Stimulated activated CD4-positive, alpha-beta T cell treated with anti-CD3 and anti-CD28 coated beads, Interleukin-2, amount 100 ng/mL, for 48 hours (primary cell): ENCODE measurements around the gene DMGDH.
A peak's percentile ranks its signal among the peaks of the same experiment; 100 is the strongest.

ENCODE experiments used
- DNase-seq, 2 donors: peaks; one replicate each; pipeline ENCODE4 v3.0.0-alpha.2; 2020

Gene DMGDH

GRCh38 chr5:79062436-79062835, 7.0 kb downstream of the DMGDH start:
- no peak for DNase-seq

- DNase-seq = no peak
These were observed 9.8 kb downstream of the DMGDH start for GRCh38 chr5:79059674-79060073.

GRCh38 chr5:79056847-79057246, 12.6 kb downstream of the DMGDH start:
- no peak for DNase-seq

- DNase-seq = no peak
These were observed 14.5 kb downstream of the DMGDH start for GRCh38 chr5:79055017-79055416.

- no peak for DNase-seq
These were observed 16.2 kb downstream of the DMGDH start for GRCh38 chr5:79053321-79053720.

GRCh38 chr5:79050498-79050897, 19.0 kb downstream of the DMGDH start:
- DNase-seq = no peak

GRCh38 chr5:79048437-79048836, 21.0 kb downstream of the DMGDH start:
- DNase-seq = no peak

GRCh38 chr5:79047199-79047598, 22.3 kb downstream of the DMGDH start:
- no peak for DNase-seq

- DNase-seq = no peak
These were observed 27.3 kb downstream of the DMGDH start for GRCh38 chr5:79042188-79042587.

GRCh38 chr5:79036769-79037168, 32.7 kb downstream of the DMGDH start:
- DNase-seq = no peak

GRCh38 chr5:79035237-79035636, 34.2 kb downstream of the DMGDH start:
- DNase-seq = no peak

- no peak for DNase-seq
These were observed 36.7 kb downstream of the DMGDH start for GRCh38 chr5:79032782-79033181.

GRCh38 chr5:79032031-79032695, 37.3 kb downstream of the DMGDH start:
- DNase-seq = no peak

- no peak for DNase-seq
These were observed 38.0 kb downstream of the DMGDH start for GRCh38 chr5:79031485-79031867.

- DNase-seq = no peak
These were observed 38.6 kb downstream of the DMGDH start for GRCh38 chr5:79030663-79031484.

GRCh38 chr5:79025054-79025472, 44.4 kb downstream of the DMGDH start:
- DNase-seq = peak; percentile 58 to 60

GRCh38 chr5:79023947-79024346, 45.5 kb downstream of the DMGDH start:
- DNase-seq = no peak

GRCh38 chr5:79023348-79023747, 46.1 kb downstream of the DMGDH start:
- no peak for DNase-seq

- DNase-seq = no peak
These were observed 46.7 kb downstream of the DMGDH start for GRCh38 chr5:79022771-79023170.

- DNase-seq = no peak
These were observed 47.7 kb downstream of the DMGDH start for GRCh38 chr5:79021753-79022152.

- DNase-seq = peak; percentile 24 to 38
These were observed 48.5 kb downstream of the DMGDH start for GRCh38 chr5:79020861-79021561.

GRCh38 chr5:79014631-79015030, 54.8 kb downstream of the DMGDH start:
- DNase-seq = no peak

- no peak for DNase-seq
These were observed 57.6 kb downstream of the DMGDH start for GRCh38 chr5:79011869-79012268.
